ENCODE results near the gene STYX.
A peak's percentile ranks its signal among the peaks of the same experiment; 100 is the strongest.

The STYX gene

GRCh38 chr14:52729925-52730708, at the start of gene STYX:
TSS of gene STYX (plus strand) at chr14:52730166. CDS start at chr14:52730475, 309 bp downstream.
- DNase-seq (ENCODE audit: low read depth in 2 of 2), result peak; percentile 90 to 93

- no peak for DNase-seq (ENCODE audit: low read depth in 2 of 2)
Observed at GRCh38 chr14:52683985-52684520, 45.9 kb upstream of the STYX start.

- no peak for DNase-seq (ENCODE audit: low read depth in 2 of 2)
Observed at GRCh38 chr14:52686176-52686575, 43.8 kb upstream of the STYX start.

- no peak for DNase-seq (ENCODE audit: low read depth in 2 of 2)
Observed at GRCh38 chr14:52690983-52691760, 38.8 kb upstream of the STYX start.

GRCh38 chr14:52692248-52692962, 37.6 kb upstream of the STYX start:
- no peak for DNase-seq (ENCODE audit: low read depth in 2 of 2)

- DNase-seq (ENCODE audit: low read depth in 2 of 2), result no peak
Observed at GRCh38 chr14:52693036-52693435, 36.9 kb upstream of the STYX start.

GRCh38 chr14:52693532-52693931, 36.4 kb upstream of the STYX start:
- DNase-seq (ENCODE audit: low read depth in 2 of 2), result no peak

- DNase-seq (ENCODE audit: low read depth in 2 of 2), result no peak
Observed at GRCh38 chr14:52694761-52695480, 35.0 kb upstream of the STYX start.

- peak; percentile 51 to 57 for DNase-seq (ENCODE audit: low read depth in 2 of 2)
Observed at GRCh38 chr14:52695481-52696091, 34.4 kb upstream of the STYX start, which contains the start of gene ERO1A. TSS of gene ERO1A (minus strand) at chr14:52695558. CDS start at chr14:52695481, 77 bp downstream.

GRCh38 chr14:52700701-52701172, 29.2 kb upstream of the STYX start:
- DNase-seq (ENCODE audit: low read depth in 2 of 2), result no peak

- DNase-seq (ENCODE audit: low read depth in 2 of 2), result no peak
Observed at GRCh38 chr14:52701223-52701622, 28.7 kb upstream of the STYX start.

- peak; percentile 87 to 90 for DNase-seq (ENCODE audit: low read depth in 2 of 2)
Observed at GRCh38 chr14:52703225-52703624, 26.7 kb upstream of the STYX start.

- no peak for DNase-seq (ENCODE audit: low read depth in 2 of 2)
Observed at GRCh38 chr14:52703664-52704063, 26.3 kb upstream of the STYX start.

GRCh38 chr14:52706286-52706685, 23.7 kb upstream of the STYX start:
- no peak for DNase-seq (ENCODE audit: low read depth in 2 of 2)

- DNase-seq (ENCODE audit: low read depth in 2 of 2), result peak; percentile 55
Observed at GRCh38 chr14:52706724-52707706, 23.0 kb upstream of the STYX start, which contains the start of gene PSMC6. TSS of gene PSMC6 (plus strand) at chr14:52707200. CDS start at chr14:52707220, 20 bp downstream.

- no peak for DNase-seq (ENCODE audit: low read depth in 2 of 2)
Observed at GRCh38 chr14:52711666-52712065, 18.3 kb upstream of the STYX start.

- DNase-seq (ENCODE audit: low read depth in 2 of 2), result no peak
Observed at GRCh38 chr14:52716155-52716554, 13.8 kb upstream of the STYX start.

GRCh38 chr14:52723514-52724359, 6.2 kb upstream of the STYX start:
- DNase-seq (ENCODE audit: low read depth in 2 of 2), result no peak

- no peak for DNase-seq (ENCODE audit: low read depth in 2 of 2)
Observed at GRCh38 chr14:52724360-52724644, 5.7 kb upstream of the STYX start.

Data from fibroblast of skin of left biceps (primary cell).